Adipocyte (in vitro differentiated cells): ENCODE measurements around the gene SCYGR1.

Experiments
- DNase-seq: peaks from one replicate; pipeline ENCODE4 v3.0.0-alpha.2; 2015; ENCODE audit warnings: low read depth
- H3K27me3 ChIP-seq: replicated peaks from 2 replicates; pipeline ENCODE4 v1.7.0; 2013; ENCODE audit warnings: mild to moderate bottlenecking, low read length, moderate library complexity; ENCODE audit not compliant: control insufficient read depth, insufficient read depth
- H3K36me3 ChIP-seq: 2 replicates; pipeline ENCODE4 v1.7.0; 2013; ENCODE audit warnings: low read length, mild to moderate bottlenecking, moderate library complexity; ENCODE audit not compliant: control insufficient read depth, insufficient read depth, severe bottlenecking
- H3K4me1 ChIP-seq: 2 replicates; pipeline ENCODE4 v1.7.0; 2013; ENCODE audit warnings: mild to moderate bottlenecking, low read length, moderate library complexity; ENCODE audit not compliant: control insufficient read depth, insufficient read depth
- H3K4me3 ChIP-seq: 2 replicates; pipeline ENCODE4 v1.7.0; 2013; ENCODE audit warnings: mild to moderate bottlenecking, low read length, moderate library complexity
- H3K9ac ChIP-seq: 2 replicates; pipeline ENCODE4 v1.7.0; 2013; ENCODE audit warnings: mild to moderate bottlenecking, low read length, moderate library complexity
- H3K9me3 ChIP-seq: 2 replicates; pipeline ENCODE4 v1.7.0; 2013; ENCODE audit warnings: mild to moderate bottlenecking, low read length, moderate library complexity; ENCODE audit not compliant: control insufficient read depth

The SCYGR1 gene

DNA sequence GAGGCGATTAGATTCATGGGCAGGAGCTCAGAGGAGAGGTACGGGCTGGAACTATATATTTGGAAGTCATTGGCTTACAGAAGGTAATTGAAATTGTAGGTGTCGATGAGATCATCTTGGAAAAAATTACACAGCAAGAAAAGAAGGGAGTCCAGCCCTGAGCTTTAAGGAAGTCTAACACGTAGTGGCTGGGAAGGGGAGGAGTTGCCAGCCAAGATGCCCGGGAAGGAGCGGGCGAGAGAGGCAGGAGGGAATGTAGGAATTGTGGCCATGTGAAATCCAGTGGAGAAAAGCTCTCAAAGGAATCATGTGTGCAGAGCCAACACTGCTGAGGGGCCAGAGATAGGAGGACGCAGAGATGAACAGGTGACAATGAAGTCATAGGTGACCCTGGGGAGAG lies 25.6 kb upstream of the SCYGR1 start:
- DNase-seq: no peak
- Histone ChIP-seq H3K36me3 (no peaks in the 10 kb centered on the region), H3K27me3 (no peaks in the 10 kb centered on the region)

DNA sequence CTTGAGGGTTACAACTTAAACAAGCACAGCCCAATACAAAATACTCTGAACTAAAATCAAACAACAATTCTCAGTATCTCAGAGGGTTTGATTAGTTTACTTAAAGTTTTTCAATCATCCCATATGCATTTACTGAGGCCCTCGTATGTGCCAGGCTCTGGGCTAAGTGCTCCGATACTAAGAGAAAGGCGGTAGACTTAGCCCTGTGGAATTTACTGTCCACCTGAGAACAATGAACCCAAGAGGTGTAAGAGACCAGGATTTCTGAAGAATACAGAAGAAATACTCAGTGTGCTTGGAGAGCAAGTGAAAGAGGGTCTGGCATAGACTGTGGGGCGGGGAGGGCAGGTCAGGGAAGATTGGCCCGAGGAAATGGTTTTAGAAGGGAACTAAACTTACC lies 25.1 kb upstream of the SCYGR1 start:
- H3K4me3 ChIP-seq: no peak overlapping the region
- no peaks in the 10 kb centered on the region for H3K9me3 ChIP-seq
- no peaks in the 10 kb centered on the region for H3K27me3 ChIP-seq
- no peaks in the 10 kb centered on the region for H3K36me3 ChIP-seq
- H3K9ac ChIP-seq: no peak overlapping the region
- no peak for DNase-seq
- peaks cover 24% of the 10 kb centered on the region for H3K4me1 ChIP-seq

More for the DNA sequence above, 25.6 kb upstream of the SCYGR1 start:
- H3K4me1 ChIP-seq: peaks cover 24% of the 10 kb centered on the region
- H3K9me3 ChIP-seq: no peaks in the 10 kb centered on the region
- no peak overlapping the region for H3K9ac ChIP-seq
- no peak overlapping the region for H3K4me3 ChIP-seq

DNA sequence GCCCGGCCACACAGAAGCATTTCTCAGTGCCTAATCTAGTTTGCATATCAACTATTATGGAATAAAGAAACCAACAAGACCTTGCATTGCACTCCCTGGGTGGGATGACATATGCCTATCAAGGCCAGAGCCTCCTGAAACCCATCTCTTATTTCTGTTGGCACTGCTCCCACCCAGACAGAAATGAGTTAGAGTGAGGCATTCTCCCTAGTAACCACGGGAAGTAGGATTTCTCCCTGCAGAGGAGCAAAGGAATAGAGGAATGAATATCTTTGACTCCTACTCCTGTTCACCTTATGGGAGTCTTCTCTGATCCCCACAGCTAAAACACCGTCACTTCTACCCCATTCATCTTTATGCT lies 24.2 kb upstream of the SCYGR1 start:
- Histone ChIP-seq H3K9ac (no peak overlapping the region), H3K4me1 (peaks cover 27% of the 10 kb centered on the region), H3K27me3 (no peaks in the 10 kb centered on the region), H3K36me3 (no peaks in the 10 kb centered on the region), H3K9me3 (no peaks in the 10 kb centered on the region), H3K4me3 (no peak overlapping the region)
- DNase-seq: no peak

DNA sequence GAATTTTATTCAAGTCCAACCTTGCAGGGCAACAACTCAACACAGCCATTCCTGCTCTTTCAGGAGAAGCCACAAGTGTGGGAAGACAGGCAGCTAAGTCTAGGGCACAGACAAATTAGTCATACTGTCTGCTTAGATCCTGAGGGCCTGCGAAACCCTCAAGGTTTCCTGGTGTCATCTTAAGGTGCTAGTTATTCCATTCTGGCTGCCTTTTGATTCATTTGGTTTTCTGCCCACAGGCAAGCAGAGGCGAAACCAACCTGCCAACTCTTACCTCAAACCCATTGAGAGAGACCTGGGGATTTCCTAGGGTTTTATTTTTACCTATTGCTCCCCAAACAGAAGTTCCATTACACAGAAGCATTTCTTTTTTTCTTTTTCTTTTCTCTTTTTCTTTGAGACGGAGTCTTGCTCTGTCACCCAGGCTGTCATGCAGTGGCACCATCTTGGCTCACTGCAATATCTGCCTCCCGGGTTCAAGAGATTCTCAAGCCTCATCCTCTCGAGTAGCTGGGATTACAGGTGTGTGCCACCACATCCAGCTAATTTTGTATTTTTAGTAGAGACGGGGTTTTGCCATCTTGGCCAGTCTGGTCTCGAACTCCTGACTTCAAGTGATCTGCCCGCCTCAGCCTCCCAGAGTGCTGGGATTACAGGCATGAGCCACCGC lies 23.7 kb upstream of the SCYGR1 start:
- no peaks in the 10 kb centered on the region for H3K36me3 ChIP-seq
- no peaks in the 10 kb centered on the region for H3K27me3 ChIP-seq
- no peaks in the 10 kb centered on the region for H3K9me3 ChIP-seq
- peaks cover 30% of the 10 kb centered on the region for H3K4me1 ChIP-seq
- no peak overlapping the region for H3K4me3 ChIP-seq
- no peak overlapping the region for H3K9ac ChIP-seq
- DNase-seq: no peak

DNA sequence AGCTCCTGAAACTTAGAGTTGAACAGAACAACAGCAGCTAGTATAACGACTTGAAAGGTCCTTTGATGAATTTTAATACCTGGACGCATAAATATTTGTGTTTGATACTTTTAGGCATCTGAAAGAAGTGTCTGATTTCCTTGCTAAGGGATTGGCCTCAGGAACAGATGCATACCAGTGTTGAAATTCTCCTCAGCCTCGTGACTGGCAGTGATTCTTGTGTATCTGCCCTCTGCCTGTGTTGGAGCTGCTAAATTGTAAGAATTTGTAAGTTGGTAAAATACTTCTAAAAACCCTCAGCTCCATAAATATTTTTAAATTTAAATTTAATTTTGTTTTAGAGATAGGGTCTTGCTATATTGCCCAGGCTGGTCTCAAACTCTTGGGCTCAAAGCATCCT lies 22.4 kb upstream of the SCYGR1 start:
- DNase-seq: peak; percentile 59
- Histone ChIP-seq H3K9me3 (no peaks in the 10 kb centered on the region), H3K27me3 (no peaks in the 10 kb centered on the region), H3K4me3 (no peak overlapping the region), H3K9ac (no peak overlapping the region), H3K4me1 (peaks cover 20% of the 10 kb centered on the region), H3K36me3 (no peaks in the 10 kb centered on the region)

DNA sequence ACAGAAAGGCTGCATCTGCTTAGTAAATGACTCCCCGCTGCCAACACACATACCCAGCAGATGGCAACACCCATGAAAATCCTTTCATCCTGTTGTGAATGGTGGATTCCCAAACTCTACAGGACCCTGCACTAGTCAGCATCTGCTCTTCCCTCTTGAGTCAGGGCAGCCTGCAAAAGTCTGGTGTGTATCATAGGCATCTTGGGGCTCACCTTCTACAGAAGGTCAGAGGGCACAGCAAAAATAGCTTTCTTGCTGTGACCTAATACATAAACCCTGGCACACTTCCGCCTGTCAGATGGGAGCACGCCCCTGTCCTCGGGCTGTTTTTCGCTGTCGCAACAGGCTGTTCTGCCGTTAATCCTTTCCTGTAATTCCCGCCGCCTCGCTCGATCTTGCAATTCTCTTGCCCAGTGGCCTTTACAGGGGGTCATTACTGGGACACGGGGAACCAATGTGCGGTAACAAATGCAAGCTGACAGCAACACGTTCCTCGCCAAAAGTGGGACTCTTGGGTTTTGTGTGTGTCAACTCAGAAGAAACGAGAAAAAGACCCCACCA lies 19.9 kb upstream of the SCYGR1 start:
- H3K36me3 ChIP-seq: no peaks in the 10 kb centered on the region
- no peaks in the 10 kb centered on the region for H3K27me3 ChIP-seq
- no peak overlapping the region for H3K9ac ChIP-seq
- no peaks in the 10 kb centered on the region for H3K9me3 ChIP-seq
- no peak overlapping the region for H3K4me3 ChIP-seq
- peaks cover 11% of the 10 kb centered on the region for H3K4me1 ChIP-seq
- DNase-seq: no peak

DNA sequence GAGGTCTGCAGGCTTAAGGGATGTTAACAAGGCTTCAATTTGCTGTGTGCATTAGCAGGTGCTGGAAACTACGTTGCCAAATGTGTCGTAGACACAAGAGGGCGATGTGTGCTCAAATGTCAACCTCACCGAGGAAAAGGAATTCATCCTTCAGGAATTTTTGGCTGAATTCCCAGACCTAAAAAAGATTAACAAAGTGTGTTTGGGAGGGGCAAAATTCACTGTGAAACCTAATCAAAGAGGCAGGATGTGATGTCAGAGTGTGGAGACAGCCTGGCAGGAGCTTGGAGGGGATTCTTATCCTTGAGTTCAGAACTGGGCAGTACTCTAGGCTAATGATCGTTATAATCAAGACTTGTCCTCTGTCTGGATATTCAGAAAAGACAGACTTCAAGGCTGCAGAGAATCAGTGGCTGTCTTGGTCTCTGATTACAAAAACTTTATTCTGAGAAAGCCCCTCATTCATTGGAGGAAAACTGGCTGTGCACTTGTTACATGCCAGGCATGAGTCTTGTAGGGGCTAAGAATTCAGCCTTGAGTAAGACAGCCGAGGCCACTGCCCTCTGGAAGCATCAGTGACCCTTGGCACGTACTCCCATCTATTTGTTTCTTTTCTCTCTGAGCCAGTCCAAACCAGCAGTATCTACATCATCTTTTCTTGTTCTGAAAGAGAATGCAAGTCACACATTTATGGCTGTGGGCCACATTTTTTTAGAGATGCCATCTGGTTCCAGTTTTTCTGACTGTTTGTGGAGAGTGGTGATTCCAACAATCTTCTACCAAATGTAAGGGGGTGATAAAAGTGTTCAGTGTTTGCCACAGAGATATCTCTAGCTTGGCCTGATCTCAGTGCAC lies 18.7 kb upstream of the SCYGR1 start:
- Histone ChIP-seq H3K9me3 (no peaks in the 10 kb centered on the region), H3K9ac (peak overlapping the region; percentile 55), H3K4me1 (peaks cover 11% of the 10 kb centered on the region), H3K4me3 (peak overlapping the region; percentile 43), H3K27me3 (no peaks in the 10 kb centered on the region), H3K36me3 (no peaks in the 10 kb centered on the region)
- peak; percentile 99 for DNase-seq

DNA sequence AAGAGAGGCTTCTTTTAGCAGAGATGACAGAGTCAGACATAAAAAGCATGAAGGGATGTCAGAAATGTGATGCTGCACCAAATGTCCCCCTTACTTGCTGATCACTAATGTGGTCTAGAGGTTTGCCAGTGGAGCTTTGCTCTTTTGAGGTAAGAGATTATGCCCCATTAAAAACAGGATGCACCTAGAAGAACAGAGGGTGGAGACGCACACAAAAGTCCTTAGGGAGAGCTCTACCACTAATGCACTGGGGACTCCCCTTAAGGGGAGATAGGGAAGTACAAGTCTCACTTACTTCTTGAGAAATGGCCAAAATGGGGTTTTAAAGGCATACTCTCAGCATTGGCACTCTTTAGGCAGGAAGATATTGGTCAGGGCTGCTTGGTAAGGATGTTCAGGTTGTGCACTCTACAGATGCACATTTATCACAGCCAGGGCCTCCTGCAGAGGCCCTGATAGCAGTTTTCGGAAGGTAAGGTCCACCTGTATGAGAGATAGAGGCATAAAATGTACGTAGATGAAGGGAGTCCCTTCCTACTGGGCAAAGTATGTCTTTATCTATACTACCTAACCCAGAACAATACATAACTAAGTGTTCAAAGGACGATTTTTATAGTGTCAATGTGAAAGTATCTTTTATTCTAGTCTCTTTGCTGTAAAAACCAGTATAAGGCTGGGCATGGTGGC lies 17.0 kb upstream of the SCYGR1 start:
- peaks cover 11% of the 10 kb centered on the region for H3K4me1 ChIP-seq
- H3K9me3 ChIP-seq: no peaks in the 10 kb centered on the region
- DNase-seq: no peak
- no peaks in the 10 kb centered on the region for H3K36me3 ChIP-seq
- no peaks in the 10 kb centered on the region for H3K27me3 ChIP-seq
- no peak overlapping the region for H3K4me3 ChIP-seq
- H3K9ac ChIP-seq: no peak overlapping the region

DNA sequence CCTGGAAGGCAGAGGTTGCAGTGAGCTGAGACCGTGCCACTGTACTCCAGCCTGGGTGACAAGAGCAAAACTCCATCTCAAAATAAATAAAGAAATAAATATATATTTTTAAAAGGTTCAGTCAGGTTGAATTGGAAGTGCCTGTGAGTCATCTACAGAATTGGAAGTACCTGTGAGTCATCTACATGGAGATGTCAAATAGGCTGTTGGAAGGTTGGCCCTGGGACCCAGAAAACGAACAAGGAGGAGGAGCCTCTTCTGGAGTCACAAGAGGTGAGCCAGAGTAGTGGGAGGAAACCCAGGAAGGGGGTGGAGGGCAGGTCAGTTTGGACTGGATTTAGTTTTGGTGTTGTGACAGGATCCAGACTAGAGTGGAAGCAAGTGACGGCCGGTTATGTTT lies 15.2 kb upstream of the SCYGR1 start:
- Histone ChIP-seq H3K9ac (no peak overlapping the region), H3K27me3 (no peaks in the 10 kb centered on the region)

DNA sequence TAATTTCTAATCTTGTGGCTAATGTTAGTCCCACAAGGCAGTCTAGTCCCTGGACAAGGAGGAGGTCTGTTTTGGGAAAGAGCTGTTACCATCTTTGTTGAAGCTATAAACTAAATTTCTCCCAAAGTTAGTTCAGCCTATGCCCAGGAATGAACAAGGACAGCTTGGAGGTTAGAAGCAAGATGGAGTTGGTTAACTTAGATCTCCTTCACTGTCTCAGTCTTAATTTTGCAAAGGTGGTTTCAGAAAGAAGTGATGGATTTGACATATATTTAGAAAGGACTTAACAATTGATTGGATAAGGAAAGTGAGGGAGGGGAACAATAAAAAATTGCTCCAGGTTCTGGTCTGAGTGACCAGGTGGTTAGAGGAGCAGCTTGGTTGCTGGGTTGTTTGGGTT lies 14.6 kb upstream of the SCYGR1 start:
- Histone ChIP-seq H3K4me3 (no peak overlapping the region), H3K4me1 (peaks cover 11% of the 10 kb centered on the region), H3K9ac (no peak overlapping the region), H3K27me3 (no peaks in the 10 kb centered on the region), H3K9me3 (no peaks in the 10 kb centered on the region), H3K36me3 (no peaks in the 10 kb centered on the region)
- no peak for DNase-seq

More for the DNA sequence above, 15.2 kb upstream of the SCYGR1 start:
- H3K9me3 ChIP-seq: no peaks in the 10 kb centered on the region
- H3K4me1 ChIP-seq: peaks cover 11% of the 10 kb centered on the region
- no peak for DNase-seq
- no peaks in the 10 kb centered on the region for H3K36me3 ChIP-seq
- no peak overlapping the region for H3K4me3 ChIP-seq

DNA sequence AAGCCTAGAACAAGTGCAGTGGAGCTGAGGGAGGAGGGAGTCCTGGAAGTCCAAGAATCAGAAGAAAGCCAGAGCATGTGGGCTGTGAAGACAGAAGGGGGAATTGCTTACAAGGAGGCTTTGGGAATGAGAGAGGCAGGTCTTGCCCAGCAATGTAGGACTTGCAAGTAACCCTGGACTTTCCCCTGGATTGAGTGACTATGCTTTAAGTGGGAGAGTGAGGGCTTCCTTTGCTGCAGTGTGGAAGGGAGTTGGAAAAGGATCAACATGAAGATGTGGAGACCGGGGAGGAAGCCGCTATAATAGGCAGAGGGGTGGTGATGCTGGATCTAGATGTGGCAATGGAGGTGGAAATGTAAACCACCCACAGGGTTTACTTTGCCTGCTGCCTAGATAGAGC lies 13.8 kb upstream of the SCYGR1 start:
- Histone ChIP-seq H3K36me3 (no peaks in the 10 kb centered on the region), H3K9me3 (no peaks in the 10 kb centered on the region), H3K27me3 (no peaks in the 10 kb centered on the region), H3K9ac (no peak overlapping the region), H3K4me1 (peaks cover 4% of the 10 kb centered on the region), H3K4me3 (no peak overlapping the region)
- no peak for DNase-seq
